ENCODE data around the gene TENM4. TPM values are rescaled to one million over a fixed set of nuclear protein-coding genes. Genes with fewer than 3 reads are reported as not detected.
A peak's percentile ranks its signal among the peaks of the same experiment; 100 is the strongest.

TENM4 gene
- polyA plus RNA-seq, 1 experiment: 0.39 TPM

GRCh38 chr11:79090191-79090705, 350.6 kb downstream of the TENM4 start:
- ChIA-PET CTCF (interaction anchor here (0.9 to 4.9 kb wide), 3 partner anchors 10 to 445 kb away, joined by 3 to 24 read pairs (median 17); no protein-coding TSS in a partner anchor), POLR2A (no interaction called here)
- DNase-seq (ENCODE audit: low read depth): no peak
- H3K4me3 ChIP-seq (ENCODE audit: low read depth, low read length): no peak overlapping the region
- no peaks in the 10 kb centered on the region for H3K36me3 ChIP-seq (ENCODE audit: control insufficient read depth, insufficient read depth, low read length)
- no peaks in the 10 kb centered on the region for H3K27me3 ChIP-seq (ENCODE audit: control insufficient read depth, insufficient read depth, low read length)
- TF ChIP-seq CTCF (IDR thresholded peaks at IDR 0.05; ENCODE audit: insufficient read depth, low read depth, low read length): no peak

GRCh38 chr11:79089601-79090000, 351.2 kb downstream of the TENM4 start:
- CTCF ChIA-PET: interaction anchor here (0.8 to 4.9 kb wide), 4 partner anchors 10 to 444 kb away, joined by 3 to 24 read pairs (median 10); no protein-coding TSS in a partner anchor
- POLR2A ChIA-PET: no interaction called here
- Histone ChIP-seq H3K27me3 (ENCODE audit: control insufficient read depth, insufficient read depth, low read length) (no peaks in the 10 kb centered on the region), H3K4me3 (ENCODE audit: low read depth, low read length) (no peak overlapping the region), H3K36me3 (ENCODE audit: control insufficient read depth, insufficient read depth, low read length) (no peaks in the 10 kb centered on the region)
- no peak for TF ChIP-seq CTCF (IDR thresholded peaks at IDR 0.05; ENCODE audit: insufficient read depth, low read depth, low read length)
- DNase-seq (ENCODE audit: low read depth): no peak

- TF ChIP-seq CTCF (IDR thresholded peaks at IDR 0.05; ENCODE audit: insufficient read depth, low read depth, low read length): no peak
- no peaks in the 10 kb centered on the region for H3K27me3 ChIP-seq (ENCODE audit: control insufficient read depth, insufficient read depth, low read length)
- no peaks in the 10 kb centered on the region for H3K36me3 ChIP-seq (ENCODE audit: control insufficient read depth, insufficient read depth, low read length)
- DNase-seq (ENCODE audit: low read depth): no peak
- no peak overlapping the region for H3K4me3 ChIP-seq (ENCODE audit: low read depth, low read length)
- POLR2A ChIA-PET: no interaction called here
- CTCF ChIA-PET: interaction anchor here (0.6 to 4.9 kb wide), 5 partner anchors 11 to 444 kb away, joined by 3 to 24 read pairs (median 3); no protein-coding TSS in a partner anchor
Observed at GRCh38 chr11:79088967-79089366, 351.9 kb downstream of the TENM4 start.

- Histone ChIP-seq H3K27me3 (ENCODE audit: control insufficient read depth, insufficient read depth, low read length) (no peaks in the 10 kb centered on the region), H3K4me3 (ENCODE audit: low read depth, low read length) (no peak overlapping the region), H3K36me3 (ENCODE audit: control insufficient read depth, insufficient read depth, low read length) (no peaks in the 10 kb centered on the region)
- ChIA-PET POLR2A (no interaction called here), CTCF (interaction anchor here (1.5 to 4.9 kb wide), 5 partner anchors 10 to 443 kb away, joined by 3 to 24 read pairs (median 8); partner anchors contain the start of gene TENM4)
- TF ChIP-seq CTCF (IDR thresholded peaks at IDR 0.05; ENCODE audit: insufficient read depth, low read depth, low read length): no peak
- DNase-seq (ENCODE audit: low read depth): no peak
Observed at GRCh38 chr11:79087961-79088318, 352.9 kb downstream of the TENM4 start.

GRCh38 chr11:79087238-79087960, 353.4 kb downstream of the TENM4 start:
- Histone ChIP-seq H3K36me3 (ENCODE audit: control insufficient read depth, insufficient read depth, low read length) (no peaks in the 10 kb centered on the region), H3K4me3 (ENCODE audit: low read depth, low read length) (no peak overlapping the region), H3K27me3 (ENCODE audit: control insufficient read depth, insufficient read depth, low read length) (no peaks in the 10 kb centered on the region)
- ChIA-PET CTCF (interaction anchor here (1.5 to 4.9 kb wide), 5 partner anchors 9 to 442 kb away, joined by 3 to 24 read pairs (median 8); partner anchors contain the start of gene TENM4), POLR2A (interaction anchor here (1.0 kb wide), 1 partner anchor 10 kb away, joined by 3 read pairs; no protein-coding TSS in a partner anchor)
- peak; percentile 34 for DNase-seq (ENCODE audit: low read depth)
- TF ChIP-seq CTCF (IDR thresholded peaks at IDR 0.05; ENCODE audit: insufficient read depth, low read depth, low read length): no peak

Measured in BJ (cell line).